MM.1S (cell line): Measurements from ENCODE around the gene GRN.

Experiments used
- EZH2 ChIP-seq: fragments of 300-600 bp; sonication (generic); optimal IDR thresholded peaks from 2 replicates; pipeline ENCODE3; 2017; ENCODE audit warnings: low read depth, mild to moderate bottlenecking, antibody characterized with exemption, low read length, mixed read lengths
- EZH2phosphoT487 ChIP-seq: fragments of 300-600 bp; sonication (generic); IDR thresholded peaks from 2 replicates; pipeline ENCODE4 v1.6.1; 2018; ENCODE audit warnings: antibody characterized with exemption, low read length
- TF ChIP-seq, protein P1 (sequence below): fragments of 300-600 bp; sonication (generic); IDR thresholded peaks from 2 replicates; pipeline ENCODE4 v1.5.1; 2016; ENCODE audit warnings: antibody characterized with exemption, low read length, mixed read lengths

GRCh38 chr17:44380767-44381166, 35.7 kb downstream of the GRN start:
- TF ChIP-seq, protein P1, sequence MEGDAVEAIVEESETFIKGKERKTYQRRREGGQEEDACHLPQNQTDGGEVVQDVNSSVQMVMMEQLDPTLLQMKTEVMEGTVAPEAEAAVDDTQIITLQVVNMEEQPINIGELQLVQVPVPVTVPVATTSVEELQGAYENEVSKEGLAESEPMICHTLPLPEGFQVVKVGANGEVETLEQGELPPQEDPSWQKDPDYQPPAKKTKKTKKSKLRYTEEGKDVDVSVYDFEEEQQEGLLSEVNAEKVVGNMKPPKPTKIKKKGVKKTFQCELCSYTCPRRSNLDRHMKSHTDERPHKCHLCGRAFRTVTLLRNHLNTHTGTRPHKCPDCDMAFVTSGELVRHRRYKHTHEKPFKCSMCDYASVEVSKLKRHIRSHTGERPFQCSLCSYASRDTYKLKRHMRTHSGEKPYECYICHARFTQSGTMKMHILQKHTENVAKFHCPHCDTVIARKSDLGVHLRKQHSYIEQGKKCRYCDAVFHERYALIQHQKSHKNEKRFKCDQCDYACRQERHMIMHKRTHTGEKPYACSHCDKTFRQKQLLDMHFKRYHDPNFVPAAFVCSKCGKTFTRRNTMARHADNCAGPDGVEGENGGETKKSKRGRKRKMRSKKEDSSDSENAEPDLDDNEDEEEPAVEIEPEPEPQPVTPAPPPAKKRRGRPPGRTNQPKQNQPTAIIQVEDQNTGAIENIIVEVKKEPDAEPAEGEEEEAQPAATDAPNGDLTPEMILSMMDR: no peak
- TF ChIP-seq EZH2 (no peak), EZH2phosphoT487 (no peak)
